Inflammatory macrophage treated with lipopolysaccharide for 4 hours (primary cell): ENCODE data around the gene NAA80.

ENCODE experiments used
- DNase-seq: peaks from one replicate; pipeline ENCODE4 v3.0.0-alpha.2; 2020

NAA80 gene

GRCh38 chr3:50298836-50299637 lies at the start of gene NAA80, which contains the start of gene HYAL3:
Gene NAA80, minus strand, starts transcription at chr3:50299405. Its CDS starts 1,942 bp downstream, at chr3:50297463.
Gene HYAL3, minus strand, starts transcription at chr3:50299405. Its CDS starts 3,803 bp downstream, at chr3:50295602.
- peak; percentile 100 for DNase-seq

- peak; percentile 69 for DNase-seq
These were observed 48.1 kb upstream of the NAA80 start for GRCh38 chr3:50347187-50347813.

GRCh38 chr3:50345586-50346234 lies 46.5 kb upstream of the NAA80 start, which contains the start of gene ZMYND10:
Gene ZMYND10, minus strand, starts transcription at chr3:50345732. Its CDS starts 153 bp downstream, at chr3:50345579.
- peak; percentile 79 for DNase-seq

- DNase-seq, result no peak
These were observed 45.8 kb upstream of the NAA80 start for GRCh38 chr3:50345008-50345407.

GRCh38 chr3:50342813-50343633 lies 43.8 kb upstream of the NAA80 start:
- DNase-seq, result no peak

GRCh38 chr3:50341996-50342650 lies 42.9 kb upstream of the NAA80 start:
- no peak for DNase-seq

GRCh38 chr3:50341537-50341936 lies 42.3 kb upstream of the NAA80 start:
- DNase-seq, result no peak

GRCh38 chr3:50340448-50341329 lies 41.5 kb upstream of the NAA80 start, which contains the start of gene RASSF1:
Gene RASSF1, minus strand, starts transcription at chr3:50340836. Its CDS starts 31 bp downstream, at chr3:50340805.
- DNase-seq, result peak; percentile 56

GRCh38 chr3:50340147-50340447 lies 40.9 kb upstream of the NAA80 start:
- no peak for DNase-seq

GRCh38 chr3:50339485-50340146 lies 40.4 kb upstream of the NAA80 start:
- no peak for DNase-seq

GRCh38 chr3:50338965-50339364 lies 39.8 kb upstream of the NAA80 start:
- peak; percentile 59 for DNase-seq

GRCh38 chr3:50337175-50337861 lies 38.1 kb upstream of the NAA80 start:
- peak; percentile 100 for DNase-seq

GRCh38 chr3:50336452-50337174 lies 37.4 kb upstream of the NAA80 start:
- no peak for DNase-seq

- no peak for DNase-seq
These were observed 35.3 kb upstream of the NAA80 start for GRCh38 chr3:50334339-50335075.

- no peak for DNase-seq
These were observed 34.6 kb upstream of the NAA80 start for GRCh38 chr3:50333744-50334328.

- no peak for DNase-seq
These were observed 32.2 kb upstream of the NAA80 start for GRCh38 chr3:50331364-50331907.

GRCh38 chr3:50330330-50330729 lies 31.1 kb upstream of the NAA80 start:
- no peak for DNase-seq
